ENCODE results near the gene INSC.

INSC gene

GRCh38 chr11:15232496-15232895, 117.8 kb downstream of the INSC start:
- H3K4me1 ChIP-seq (ENCODE audit: insufficient read depth, low read length) = no peaks in the 10 kb centered on the region; the same call in 1 of the 2 replicates
- H3K9ac ChIP-seq (ENCODE audit: low read depth, low read length) = no peak overlapping the region
- no peaks in the 10 kb centered on the region for H3K36me3 ChIP-seq (ENCODE audit: insufficient read depth, low read depth, low read length)
- H3K9me3 ChIP-seq (ENCODE audit: insufficient read depth, low read depth, low read length) = no peaks in the 10 kb centered on the region
- H3K27ac ChIP-seq (ENCODE audit: low read length) = no peak overlapping the region
- H3K4me3 ChIP-seq (ENCODE audit: low read length) = no peak overlapping the region
- H3K27me3 ChIP-seq (ENCODE audit: insufficient read depth, low read length) = no peaks in the 10 kb centered on the region

GRCh38 chr11:15233371-15234165, 118.8 kb downstream of the INSC start:
- H3K36me3 ChIP-seq (ENCODE audit: insufficient read depth, low read depth, low read length) = no peaks in the 10 kb centered on the region
- no peak overlapping the region for H3K4me3 ChIP-seq (ENCODE audit: low read length)
- H3K9me3 ChIP-seq (ENCODE audit: insufficient read depth, low read depth, low read length) = no peaks in the 10 kb centered on the region
- H3K9ac ChIP-seq (ENCODE audit: low read depth, low read length) = no peak overlapping the region
- no peaks in the 10 kb centered on the region for H3K27me3 ChIP-seq (ENCODE audit: insufficient read depth, low read length)
- H3K27ac ChIP-seq (ENCODE audit: low read length) = no peak overlapping the region
- no peaks in the 10 kb centered on the region; the same call in 1 of the 2 replicates for H3K4me1 ChIP-seq (ENCODE audit: insufficient read depth, low read length)

- no peaks in the 10 kb centered on the region for H3K36me3 ChIP-seq (ENCODE audit: insufficient read depth, low read depth, low read length)
- H3K27ac ChIP-seq (ENCODE audit: low read length) = no peak overlapping the region
- H3K27me3 ChIP-seq (ENCODE audit: insufficient read depth, low read length) = no peaks in the 10 kb centered on the region
- no peaks in the 10 kb centered on the region; the same call in 1 of the 2 replicates for H3K4me1 ChIP-seq (ENCODE audit: insufficient read depth, low read length)
- H3K4me3 ChIP-seq (ENCODE audit: low read length) = no peak overlapping the region
- H3K9ac ChIP-seq (ENCODE audit: low read depth, low read length) = no peak overlapping the region
- no peaks in the 10 kb centered on the region for H3K9me3 ChIP-seq (ENCODE audit: insufficient read depth, low read depth, low read length)
Measured at GRCh38 chr11:15234796-15235195, 120.1 kb downstream of the INSC start.

- Histone ChIP-seq H3K4me1 (ENCODE audit: insufficient read depth, low read length) (no peaks in the 10 kb centered on the region; the same call in 1 of the 2 replicates), H3K27me3 (ENCODE audit: insufficient read depth, low read length) (no peaks in the 10 kb centered on the region), H3K4me3 (ENCODE audit: low read length) (no peak overlapping the region), H3K9ac (ENCODE audit: low read depth, low read length) (no peak overlapping the region), H3K36me3 (ENCODE audit: insufficient read depth, low read depth, low read length) (no peaks in the 10 kb centered on the region), H3K27ac (ENCODE audit: low read length) (no peak overlapping the region), H3K9me3 (ENCODE audit: insufficient read depth, low read depth, low read length) (no peaks in the 10 kb centered on the region)
Measured at GRCh38 chr11:15236559-15236958, 121.8 kb downstream of the INSC start.

GRCh38 chr11:15238856-15239255, 124.1 kb downstream of the INSC start:
- Histone ChIP-seq H3K9me3 (ENCODE audit: insufficient read depth, low read depth, low read length) (no peaks in the 10 kb centered on the region), H3K36me3 (ENCODE audit: insufficient read depth, low read depth, low read length) (no peaks in the 10 kb centered on the region), H3K4me1 (ENCODE audit: insufficient read depth, low read length) (no peaks in the 10 kb centered on the region; the same call in 1 of the 2 replicates), H3K4me3 (ENCODE audit: low read length) (no peak overlapping the region), H3K27me3 (ENCODE audit: insufficient read depth, low read length) (no peaks in the 10 kb centered on the region), H3K27ac (ENCODE audit: low read length) (no peak overlapping the region), H3K9ac (ENCODE audit: low read depth, low read length) (no peak overlapping the region)

GRCh38 chr11:15248749-15249148, 134.0 kb downstream of the INSC start:
- Histone ChIP-seq H3K9ac (ENCODE audit: low read depth, low read length) (no peak overlapping the region), H3K4me3 (ENCODE audit: low read length) (no peak overlapping the region), H3K9me3 (ENCODE audit: insufficient read depth, low read depth, low read length) (no peaks in the 10 kb centered on the region), H3K4me1 (ENCODE audit: insufficient read depth, low read length) (no peaks in the 10 kb centered on the region), H3K36me3 (ENCODE audit: insufficient read depth, low read depth, low read length) (no peaks in the 10 kb centered on the region), H3K27me3 (ENCODE audit: insufficient read depth, low read length) (no peaks in the 10 kb centered on the region), H3K27ac (ENCODE audit: low read length) (no peak overlapping the region)

- Histone ChIP-seq H3K27ac (ENCODE audit: low read length) (no peak overlapping the region), H3K27me3 (ENCODE audit: insufficient read depth, low read length) (no peaks in the 10 kb centered on the region), H3K9me3 (ENCODE audit: insufficient read depth, low read depth, low read length) (no peaks in the 10 kb centered on the region), H3K36me3 (ENCODE audit: insufficient read depth, low read depth, low read length) (no peaks in the 10 kb centered on the region), H3K9ac (ENCODE audit: low read depth, low read length) (no peak overlapping the region), H3K4me1 (ENCODE audit: insufficient read depth, low read length) (no peaks in the 10 kb centered on the region; the same call in 1 of the 2 replicates), H3K4me3 (ENCODE audit: low read length) (no peak overlapping the region)
Measured at GRCh38 chr11:15258433-15259165, 143.9 kb downstream of the INSC start.

GRCh38 chr11:15266999-15267398, 152.3 kb downstream of the INSC start:
- Histone ChIP-seq H3K27ac (ENCODE audit: low read length) (no peak overlapping the region), H3K27me3 (ENCODE audit: insufficient read depth, low read length) (no peaks in the 10 kb centered on the region), H3K4me3 (ENCODE audit: low read length) (no peak overlapping the region), H3K9me3 (ENCODE audit: insufficient read depth, low read depth, low read length) (peaks cover 30% of the 10 kb centered on the region), H3K36me3 (ENCODE audit: insufficient read depth, low read depth, low read length) (no peaks in the 10 kb centered on the region), H3K9ac (ENCODE audit: low read depth, low read length) (no peak overlapping the region), H3K4me1 (ENCODE audit: insufficient read depth, low read length) (no peaks in the 10 kb centered on the region)

GRCh38 chr11:15268598-15268997, 153.9 kb downstream of the INSC start:
- H3K4me3 ChIP-seq (ENCODE audit: low read length) = no peak overlapping the region
- no peak overlapping the region for H3K27ac ChIP-seq (ENCODE audit: low read length)
- H3K27me3 ChIP-seq (ENCODE audit: insufficient read depth, low read length) = no peaks in the 10 kb centered on the region
- H3K4me1 ChIP-seq (ENCODE audit: insufficient read depth, low read length) = no peaks in the 10 kb centered on the region
- H3K9me3 ChIP-seq (ENCODE audit: insufficient read depth, low read depth, low read length) = peaks cover 30% of the 10 kb centered on the region
- H3K9ac ChIP-seq (ENCODE audit: low read depth, low read length) = no peak overlapping the region
- no peaks in the 10 kb centered on the region for H3K36me3 ChIP-seq (ENCODE audit: insufficient read depth, low read depth, low read length)

GRCh38 chr11:15275141-15275540, 160.4 kb downstream of the INSC start:
- Histone ChIP-seq H3K4me3 (ENCODE audit: low read length) (no peak overlapping the region), H3K27me3 (ENCODE audit: insufficient read depth, low read length) (no peaks in the 10 kb centered on the region; the same call in 1 of the 2 replicates), H3K9me3 (ENCODE audit: insufficient read depth, low read depth, low read length) (no peaks in the 10 kb centered on the region), H3K27ac (ENCODE audit: low read length) (no peak overlapping the region), H3K36me3 (ENCODE audit: insufficient read depth, low read depth, low read length) (no peaks in the 10 kb centered on the region), H3K4me1 (ENCODE audit: insufficient read depth, low read length) (no peaks in the 10 kb centered on the region; the same call in 1 of the 2 replicates), H3K9ac (ENCODE audit: low read depth, low read length) (no peak overlapping the region)

- Histone ChIP-seq H3K36me3 (ENCODE audit: insufficient read depth, low read depth, low read length) (no peaks in the 10 kb centered on the region), H3K27me3 (ENCODE audit: insufficient read depth, low read length) (no peaks in the 10 kb centered on the region; the same call in 1 of the 2 replicates), H3K27ac (ENCODE audit: low read length) (no peak overlapping the region), H3K4me1 (ENCODE audit: insufficient read depth, low read length) (no peaks in the 10 kb centered on the region; the same call in 1 of the 2 replicates), H3K4me3 (ENCODE audit: low read length) (no peak overlapping the region), H3K9ac (ENCODE audit: low read depth, low read length) (no peak overlapping the region), H3K9me3 (ENCODE audit: insufficient read depth, low read depth, low read length) (no peaks in the 10 kb centered on the region)
Measured at GRCh38 chr11:15276621-15277020, 161.9 kb downstream of the INSC start.

GRCh38 chr11:15278128-15278527, 163.4 kb downstream of the INSC start:
- Histone ChIP-seq H3K9me3 (ENCODE audit: insufficient read depth, low read depth, low read length) (no peaks in the 10 kb centered on the region), H3K27me3 (ENCODE audit: insufficient read depth, low read length) (no peaks in the 10 kb centered on the region; the same call in 1 of the 2 replicates), H3K36me3 (ENCODE audit: insufficient read depth, low read depth, low read length) (no peaks in the 10 kb centered on the region), H3K4me3 (ENCODE audit: low read length) (no peak overlapping the region), H3K4me1 (ENCODE audit: insufficient read depth, low read length) (no peaks in the 10 kb centered on the region; the same call in 1 of the 2 replicates), H3K9ac (ENCODE audit: low read depth, low read length) (no peak overlapping the region), H3K27ac (ENCODE audit: low read length) (no peak overlapping the region)
